DMS 273 treated with DMSO at 0.1 percent for 48 hours (cell line): ENCODE results near the gene SHKBP1.
"Not testable (repeated sequence)": the region's sequence is repeated elsewhere in the genome, so short reads cannot be mapped to it uniquely, and the experiment has no call there.

Experiments
- DNase-seq: peaks from one replicate; lab custom pipeline; 2025; lab: John Stamatoyannopoulos, UW

The SHKBP1 gene

GRCh38 chr19:40556953-40557530, 19.6 kb upstream of the SHKBP1 start:
- DNase-seq: no peak

- no peak for DNase-seq
Observed at GRCh38 chr19:40559394-40559793, 17.3 kb upstream of the SHKBP1 start.

GRCh38 chr19:40560092-40560507, 16.6 kb upstream of the SHKBP1 start:
- peak; percentile 81 for DNase-seq

GRCh38 chr19:40561947-40562346, 14.7 kb upstream of the SHKBP1 start:
- no peak for DNase-seq

- not testable (repeated sequence) for DNase-seq
Observed at GRCh38 chr19:40564535-40564934, 12.1 kb upstream of the SHKBP1 start.

GRCh38 chr19:40565355-40565754, 11.3 kb upstream of the SHKBP1 start:
- no peak for DNase-seq

GRCh38 chr19:40565910-40566495, 10.7 kb upstream of the SHKBP1 start:
- DNase-seq: no peak

- DNase-seq: no peak
Observed at GRCh38 chr19:40567040-40567749, 9.5 kb upstream of the SHKBP1 start.

GRCh38 chr19:40567750-40568494, 8.8 kb upstream of the SHKBP1 start:
- DNase-seq: no peak

- peak; percentile 92 for DNase-seq
Observed at GRCh38 chr19:40570313-40571004, 6.2 kb upstream of the SHKBP1 start.

- DNase-seq: no peak
Observed at GRCh38 chr19:40571005-40571318, 5.7 kb upstream of the SHKBP1 start.

GRCh38 chr19:40571831-40572495, 4.7 kb upstream of the SHKBP1 start:
- DNase-seq: no peak

GRCh38 chr19:40575326-40575725, 1.3 kb upstream of the SHKBP1 start:
- no peak for DNase-seq

- no peak for DNase-seq
Observed at GRCh38 chr19:40576151-40576584, 505 bp upstream of the SHKBP1 start.

- no peak for DNase-seq
Observed at GRCh38 chr19:40578442-40578908, 1.8 kb downstream of the SHKBP1 start.

GRCh38 chr19:40580619-40581018, 3.9 kb downstream of the SHKBP1 start:
- DNase-seq: no peak

- no peak for DNase-seq
Observed at GRCh38 chr19:40581531-40581930, 4.9 kb downstream of the SHKBP1 start.

- DNase-seq: no peak
Observed at GRCh38 chr19:40582467-40582866, 5.8 kb downstream of the SHKBP1 start.

GRCh38 chr19:40583283-40583682, 6.6 kb downstream of the SHKBP1 start:
- no peak for DNase-seq

- no peak for DNase-seq
Observed at GRCh38 chr19:40584007-40584406, 7.3 kb downstream of the SHKBP1 start.

GRCh38 chr19:40585241-40585981, 8.7 kb downstream of the SHKBP1 start:
- DNase-seq: no peak
